Esophagus (tissue), 2 donors: ENCODE measurements around the gene RNF144A. TPM values are rescaled to one million over a fixed set of nuclear protein-coding genes. Genes with fewer than 3 reads are reported as not detected.

Source experiments
- H3K27ac ChIP-seq, 2 donors: one replicate each; pipeline ENCODE4 v1.5.1; 2013; ENCODE audit warnings: low read depth in 2 of 2, mild to moderate bottlenecking in 2 of 2, inconsistent platforms in 1 of 2, low read length in 1 of 2, moderate library complexity in 1 of 2
- H3K27me3 ChIP-seq, 2 donors: one replicate each; pipeline ENCODE4 v1.6.1; 2013; ENCODE audit warnings: low read length in 2 of 2, control low read depth in 1 of 2, mild to moderate bottlenecking in 1 of 2; ENCODE audit not compliant: insufficient read depth in 2 of 2, control insufficient read depth in 1 of 2
- H3K36me3 ChIP-seq, 2 donors: one replicate each; pipeline ENCODE4 v1.6.1; 2013; ENCODE audit warnings: low read length in 1 of 2; ENCODE audit not compliant: control insufficient read depth in 2 of 2, insufficient read depth in 2 of 2
- H3K4me1 ChIP-seq, 2 donors: one replicate each; pipeline ENCODE4 v1.6.1; 2013; ENCODE audit warnings: low read length in 1 of 2; ENCODE audit not compliant: control insufficient read depth in 2 of 2, insufficient read depth in 2 of 2
- H3K4me3 ChIP-seq, 2 donors: one replicate each; pipeline ENCODE4 v1.5.1; 2013; ENCODE audit warnings: low read length in 2 of 2, mild to moderate bottlenecking in 2 of 2, low read depth in 1 of 2, moderate library complexity in 1 of 2
- H3K9me3 ChIP-seq, 2 donors: one replicate each; pipeline ENCODE4 v1.6.1; 2013; ENCODE audit warnings: mild to moderate bottlenecking in 2 of 2, low read depth in 1 of 2, low read length in 1 of 2, moderate library complexity in 1 of 2; ENCODE audit not compliant: control insufficient read depth in 2 of 2, insufficient read depth in 1 of 2
- WGBS, 2 donors: extraction: QIAGEN DNeasy Blood & Tissue Kit; methylation state at CpG; one replicate each; pipeline ENCODE4 v1.1.7; 2013; 5-methylcytosine and 5-hydroxymethylcytosine counted together
- polyA plus RNA-seq, 2 donors: library from polyadenylated mRNA; stranded (reverse); fragments of 200-250 nt; gene quantifications; one replicate each; pipeline ENCODE4 v1.2.3, GENCODE V29; 2013
- donor health status: healthy with polysubstance abuse.
- donor health status: Bipolar disorder and iron deficiency.

Gene RNF144A
- polyA plus RNA-seq, 2 donors = 2.0 to 2.4 TPM

GRCh38 chr2:7037340-7038333 lies 120.4 kb downstream of the RNF144A start:
- Histone ChIP-seq H3K4me1 (no peaks in the 10 kb centered on the region), H3K27me3 (no peaks in the 10 kb centered on the region), H3K9me3 (no peaks in the 10 kb centered on the region), H3K27ac (no peak overlapping the region), H3K36me3 (peaks cover under 1 to 25% of the 10 kb centered on the region in 2 donors), H3K4me3 (no peak overlapping the region)
- WGBS, 2 donors = 68 to 71% methylated on average over 18 of the region's 18 CpGs

- Histone ChIP-seq H3K9me3 (no peaks in the 10 kb centered on the region), H3K27me3 (no peaks in the 10 kb centered on the region), H3K36me3 (peaks cover 0 to 23% of the 10 kb centered on the region in 2 donors), H3K27ac (no peak overlapping the region), H3K4me3 (no peak overlapping the region), H3K4me1 (no peaks in the 10 kb centered on the region)
- 79 to 83% methylated on average over 8 of the region's 8 CpGs for WGBS, 2 donors
Observed at GRCh38 chr2:7040547-7040946, 123.3 kb downstream of the RNF144A start.

- H3K27ac ChIP-seq = no peak overlapping the region
- peaks cover 0 to 18% of the 10 kb centered on the region in 2 donors for H3K36me3 ChIP-seq
- 88 to 90% methylated on average over 7 of the region's 7 CpGs for WGBS, 2 donors
- no peak overlapping the region for H3K4me3 ChIP-seq
- H3K27me3 ChIP-seq = no peaks in the 10 kb centered on the region
- H3K4me1 ChIP-seq = no peaks in the 10 kb centered on the region
- H3K9me3 ChIP-seq = no peaks in the 10 kb centered on the region
Observed at GRCh38 chr2:7041421-7041820, 124.2 kb downstream of the RNF144A start.

- H3K4me3 ChIP-seq = no peak overlapping the region
- peaks cover 0 to 15% of the 10 kb centered on the region in 2 donors for H3K36me3 ChIP-seq
- H3K9me3 ChIP-seq = no peaks in the 10 kb centered on the region
- no peak overlapping the region for H3K27ac ChIP-seq
- H3K27me3 ChIP-seq = no peaks in the 10 kb centered on the region
- 59 to 60% methylated on average over 3 of the region's 3 CpGs for WGBS, 2 donors
- no peaks in the 10 kb centered on the region for H3K4me1 ChIP-seq
Observed at GRCh38 chr2:7043690-7044089, 126.5 kb downstream of the RNF144A start.

- Histone ChIP-seq H3K27me3 (no peaks in the 10 kb centered on the region), H3K4me1 (no peaks in the 10 kb centered on the region), H3K4me3 (no peak overlapping the region), H3K27ac (no peak overlapping the region), H3K36me3 (peaks cover 0 to 13% of the 10 kb centered on the region in 2 donors), H3K9me3 (no peaks in the 10 kb centered on the region)
- 80 to 82% methylated on average over 17 of the region's 17 CpGs for WGBS, 2 donors
Observed at GRCh38 chr2:7044253-7045250, 127.3 kb downstream of the RNF144A start.

GRCh38 chr2:7045601-7046590 lies 128.7 kb downstream of the RNF144A start:
- 85 to 87% methylated on average over 15 of the region's 15 CpGs for WGBS, 2 donors
- Histone ChIP-seq H3K4me1 (no peaks in the 10 kb centered on the region), H3K36me3 (peaks cover 0 to 9% of the 10 kb centered on the region in 2 donors), H3K27me3 (no peaks in the 10 kb centered on the region), H3K27ac (no peak overlapping the region), H3K9me3 (no peaks in the 10 kb centered on the region), H3K4me3 (no peak overlapping the region)

GRCh38 chr2:7047661-7048060 lies 130.4 kb downstream of the RNF144A start:
- no peak overlapping the region for H3K27ac ChIP-seq
- H3K36me3 ChIP-seq = peaks cover 0 to 1% of the 10 kb centered on the region in 2 donors
- H3K27me3 ChIP-seq = no peaks in the 10 kb centered on the region
- WGBS, 2 donors = 60 to 69% methylated on average over 3 of the region's 3 CpGs
- no peaks in the 10 kb centered on the region for H3K9me3 ChIP-seq
- no peaks in the 10 kb centered on the region for H3K4me1 ChIP-seq
- H3K4me3 ChIP-seq = no peak overlapping the region

GRCh38 chr2:7048762-7049294 lies 131.6 kb downstream of the RNF144A start:
- WGBS, 2 donors = 78 to 85% methylated on average over 4 of the region's 4 CpGs
- Histone ChIP-seq H3K36me3 (no peaks in the 10 kb centered on the region), H3K27ac (no peak overlapping the region), H3K9me3 (no peaks in the 10 kb centered on the region), H3K4me1 (no peaks in the 10 kb centered on the region), H3K4me3 (no peak overlapping the region), H3K27me3 (no peaks in the 10 kb centered on the region)
